ENCODE measurements around the gene C16orf74.

The C16orf74 gene

DNA sequence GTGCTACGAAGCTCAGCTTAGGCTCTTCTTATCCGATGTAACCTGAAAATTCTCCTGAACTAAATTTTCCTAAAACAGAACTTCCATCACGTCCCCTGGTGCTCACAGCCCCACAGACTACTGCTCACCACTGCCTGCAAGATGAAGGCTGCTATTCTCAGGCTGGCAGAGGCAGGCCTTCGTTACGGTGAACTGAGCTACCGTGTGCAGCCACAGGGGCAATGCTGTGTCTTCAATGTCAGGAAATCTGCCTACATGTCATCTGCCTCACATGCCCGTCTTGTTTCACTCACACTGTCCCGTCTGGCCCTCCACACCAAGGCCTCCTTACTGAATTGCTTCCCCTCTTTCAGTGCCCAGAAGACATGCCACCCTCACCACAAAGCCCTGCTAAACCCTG lies 32.5 kb upstream of the C16orf74 start:
- TF ChIP-seq, protein P1, sequence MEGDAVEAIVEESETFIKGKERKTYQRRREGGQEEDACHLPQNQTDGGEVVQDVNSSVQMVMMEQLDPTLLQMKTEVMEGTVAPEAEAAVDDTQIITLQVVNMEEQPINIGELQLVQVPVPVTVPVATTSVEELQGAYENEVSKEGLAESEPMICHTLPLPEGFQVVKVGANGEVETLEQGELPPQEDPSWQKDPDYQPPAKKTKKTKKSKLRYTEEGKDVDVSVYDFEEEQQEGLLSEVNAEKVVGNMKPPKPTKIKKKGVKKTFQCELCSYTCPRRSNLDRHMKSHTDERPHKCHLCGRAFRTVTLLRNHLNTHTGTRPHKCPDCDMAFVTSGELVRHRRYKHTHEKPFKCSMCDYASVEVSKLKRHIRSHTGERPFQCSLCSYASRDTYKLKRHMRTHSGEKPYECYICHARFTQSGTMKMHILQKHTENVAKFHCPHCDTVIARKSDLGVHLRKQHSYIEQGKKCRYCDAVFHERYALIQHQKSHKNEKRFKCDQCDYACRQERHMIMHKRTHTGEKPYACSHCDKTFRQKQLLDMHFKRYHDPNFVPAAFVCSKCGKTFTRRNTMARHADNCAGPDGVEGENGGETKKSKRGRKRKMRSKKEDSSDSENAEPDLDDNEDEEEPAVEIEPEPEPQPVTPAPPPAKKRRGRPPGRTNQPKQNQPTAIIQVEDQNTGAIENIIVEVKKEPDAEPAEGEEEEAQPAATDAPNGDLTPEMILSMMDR (IDR thresholded peaks at IDR 0.05; ENCODE audit: low read depth, low read length), result no peak
- H3K4me3 ChIP-seq (ENCODE audit: low read depth, low read length), result no peak overlapping the region

DNA sequence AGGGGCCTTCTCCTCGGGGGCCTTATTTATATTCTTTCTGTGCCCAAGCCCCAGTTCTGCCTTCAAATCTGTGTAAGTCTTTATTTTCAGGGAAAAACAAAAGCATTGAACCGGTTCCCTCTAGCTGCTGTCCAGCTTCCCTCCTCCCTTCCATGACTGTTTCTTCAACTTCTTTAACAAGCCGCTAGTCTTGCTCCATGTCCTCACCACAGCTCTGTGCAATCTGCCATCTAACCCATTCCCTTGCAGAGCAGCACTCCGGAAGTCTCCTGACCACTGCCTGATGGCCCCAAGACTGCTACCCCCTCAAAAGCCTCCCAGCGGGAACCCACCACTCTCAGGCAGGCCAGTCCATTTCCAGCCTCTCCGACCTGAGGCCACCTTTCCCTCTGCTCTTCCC lies 31.6 kb upstream of the C16orf74 start:
- TF ChIP-seq, protein P1 (IDR thresholded peaks at IDR 0.05; ENCODE audit: low read depth, low read length), result no peak
- H3K4me3 ChIP-seq (ENCODE audit: low read depth, low read length), result no peak overlapping the region

DNA sequence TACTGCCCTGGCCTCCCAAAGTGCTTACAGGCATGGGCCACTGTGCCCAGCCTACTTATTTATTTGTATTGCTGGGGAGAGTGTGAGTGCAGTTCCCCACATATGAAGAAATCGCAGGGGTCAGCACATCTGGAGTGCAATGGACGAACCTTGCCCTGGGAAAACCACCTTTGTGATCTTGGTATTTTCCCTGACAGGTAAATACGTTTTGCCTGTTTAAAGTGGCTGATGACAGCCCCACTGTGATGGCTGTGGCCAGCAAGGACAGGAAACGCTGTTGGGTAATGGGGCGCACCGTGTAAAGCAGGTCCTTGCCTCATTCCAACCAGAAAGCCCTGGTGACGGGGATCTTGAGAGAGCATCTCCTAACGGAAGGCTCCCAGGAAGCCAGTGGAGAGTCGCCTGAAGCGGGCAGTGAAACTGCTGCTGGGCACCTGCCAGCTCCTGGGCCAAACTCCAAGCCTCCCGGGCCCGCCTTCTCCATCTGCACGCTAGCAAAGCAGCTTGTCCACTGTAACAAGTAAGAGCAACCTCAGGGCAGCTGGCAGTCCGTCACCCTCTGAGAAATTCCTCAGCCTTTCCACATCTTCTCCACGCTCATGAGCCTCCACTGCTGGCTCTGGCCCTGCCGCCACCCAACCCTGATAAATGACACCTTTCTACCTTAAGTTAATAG lies 30.9 kb upstream of the C16orf74 start:
- TF ChIP-seq, protein P1 (IDR thresholded peaks at IDR 0.05; ENCODE audit: low read depth, low read length), result no peak
- H3K4me3 ChIP-seq (ENCODE audit: low read depth, low read length), result no peak overlapping the region

DNA sequence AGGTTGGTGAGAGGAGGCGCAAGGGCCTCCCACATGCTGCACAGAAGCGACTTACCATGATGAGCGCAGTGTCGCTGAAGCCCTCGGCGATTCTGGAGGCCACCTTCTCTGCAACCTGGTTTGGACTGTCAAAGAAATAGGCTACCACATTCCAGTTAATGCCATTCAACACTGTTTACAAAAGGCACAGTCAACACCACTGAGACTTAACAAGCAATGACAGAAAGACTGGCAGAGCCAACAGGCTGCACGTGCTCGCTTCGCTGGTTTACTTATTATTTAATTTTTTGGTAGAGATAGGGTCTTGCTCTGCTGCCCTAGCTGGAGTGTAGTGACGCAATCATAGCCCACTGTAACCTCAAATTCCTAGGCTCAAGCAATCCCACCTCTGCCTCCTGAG lies 30.3 kb upstream of the C16orf74 start:
- TF ChIP-seq, protein P1 (IDR thresholded peaks at IDR 0.05; ENCODE audit: low read depth, low read length), result no peak
- H3K4me3 ChIP-seq (ENCODE audit: low read depth, low read length), result no peak overlapping the region

DNA sequence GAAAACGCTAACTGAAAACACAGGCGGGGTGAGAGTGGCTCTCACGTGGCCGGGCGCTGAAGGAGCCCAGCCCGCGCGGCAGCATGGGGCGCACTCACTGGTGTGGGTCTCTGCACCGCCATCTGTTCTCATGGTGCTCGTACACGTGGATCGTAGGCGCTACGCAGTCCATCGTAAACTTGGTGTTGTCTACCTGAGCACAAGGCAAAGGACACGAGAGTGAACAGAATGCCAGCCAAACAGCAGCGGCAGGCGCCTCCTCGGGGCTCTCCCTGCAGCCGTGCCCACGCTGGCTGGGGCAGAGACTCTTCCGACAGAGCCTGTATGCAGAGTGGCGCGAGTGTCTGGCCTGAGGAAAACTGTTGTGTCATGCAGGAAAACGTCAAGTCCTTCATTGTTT lies 29.4 kb upstream of the C16orf74 start:
- no peak overlapping the region for H3K4me3 ChIP-seq (ENCODE audit: low read depth, low read length)
- TF ChIP-seq, protein P1 (IDR thresholded peaks at IDR 0.05; ENCODE audit: low read depth, low read length), result no peak

DNA sequence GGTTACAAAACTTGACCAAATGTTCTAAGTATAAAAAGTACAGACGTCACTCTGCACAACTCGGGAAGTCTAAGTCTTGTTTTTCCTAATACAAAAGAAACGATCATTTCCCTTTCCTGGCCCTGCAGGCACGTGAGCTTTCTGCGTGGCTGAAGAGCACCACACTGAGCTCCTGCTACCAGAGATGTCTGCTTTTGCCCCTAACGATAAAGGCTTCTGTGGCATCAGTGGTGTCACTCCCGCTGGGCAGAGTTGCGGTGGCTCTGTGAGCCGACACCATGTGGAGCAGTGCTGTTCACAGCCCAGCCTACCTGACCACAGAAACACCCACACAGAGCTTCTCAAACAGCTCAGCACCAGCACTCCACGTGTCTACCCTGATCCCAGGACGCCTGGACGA lies 28.0 kb upstream of the C16orf74 start:
- TF ChIP-seq, protein P1 (IDR thresholded peaks at IDR 0.05; ENCODE audit: low read depth, low read length), result no peak

DNA sequence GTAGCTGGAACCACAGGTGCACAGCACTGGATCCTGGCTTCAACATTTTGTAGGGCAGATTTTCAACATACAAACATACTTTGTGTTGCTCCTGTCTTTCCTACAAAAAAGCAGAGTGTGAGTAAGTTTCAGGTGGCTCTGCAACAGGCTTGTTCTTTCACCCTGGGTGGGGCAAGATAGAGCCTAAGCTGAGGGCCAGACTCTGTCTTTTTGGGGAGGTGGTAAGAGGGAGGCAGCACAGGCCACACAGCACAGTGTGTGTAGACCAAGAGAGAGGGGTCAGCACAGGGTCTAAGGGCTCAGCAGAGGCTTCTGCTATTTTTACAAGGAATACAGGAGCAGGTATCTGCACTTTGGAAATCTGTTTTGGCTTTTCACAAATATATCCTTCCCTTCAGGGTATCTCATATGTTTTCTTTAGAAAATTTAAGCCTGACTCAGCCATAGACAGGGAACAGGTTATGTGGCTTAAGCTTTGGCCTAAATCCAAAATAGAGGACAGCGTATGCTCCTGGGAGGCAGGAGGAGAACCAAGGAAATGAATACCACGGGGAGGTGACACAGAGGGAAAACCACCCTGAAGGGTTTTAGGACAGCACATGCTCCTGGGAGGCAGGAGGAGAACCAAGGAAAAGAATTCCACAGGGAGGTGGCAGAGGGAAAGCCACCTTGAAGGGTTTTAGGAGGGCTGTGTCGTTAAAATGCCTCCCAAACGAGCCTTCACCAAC lies 26.9 kb upstream of the C16orf74 start:
- TF ChIP-seq, protein P1 (IDR thresholded peaks at IDR 0.05; ENCODE audit: low read depth, low read length), result no peak

More for the DNA sequence above, 28.0 kb upstream of the C16orf74 start:
- H3K4me3 ChIP-seq (ENCODE audit: low read depth, low read length), result no peak overlapping the region

More for the DNA sequence above, 26.9 kb upstream of the C16orf74 start:
- H3K4me3 ChIP-seq (ENCODE audit: low read depth, low read length), result no peak overlapping the region

Measured in WI38 (cell line).